Activated naive CD8-positive, alpha-beta T cell treated with anti-CD3 and anti-CD28 coated beads for 36 hours (primary cell): ENCODE results near the gene DUOXA1. TPM values are rescaled to one million over a fixed set of nuclear protein-coding genes. Genes with fewer than 3 reads are reported as not detected.
"Not testable (repeated sequence)": the region's sequence is repeated elsewhere in the genome, so short reads cannot be mapped to it uniquely, and the experiment has no call there.

Experiments used
- DNase-seq: peaks from one replicate; pipeline ENCODE4 v3.0.0; 2021
- H3K27ac Mint-ChIP-seq: one replicate; pipeline ENCODE4 v1.8.0; 2022; ENCODE audit warnings: mild to moderate bottlenecking, moderate library complexity, mixed read lengths
- H3K27me3 Mint-ChIP-seq: one replicate; pipeline ENCODE4 v1.8.0; 2022; ENCODE audit warnings: mild to moderate bottlenecking, mixed read lengths
- H3K36me3 Mint-ChIP-seq: one replicate; pipeline ENCODE4 v1.8.0; 2021; ENCODE audit warnings: mild to moderate bottlenecking, mixed read lengths
- H3K4me1 Mint-ChIP-seq: one replicate; pipeline ENCODE4 v1.8.0; 2021; ENCODE audit warnings: mixed read lengths
- H3K4me3 Mint-ChIP-seq: one replicate; pipeline ENCODE4 v1.8.0; 2022; ENCODE audit warnings: mild to moderate bottlenecking, moderate library complexity, mixed read lengths
- H3K9me3 Mint-ChIP-seq: one replicate; pipeline ENCODE4 v1.8.0; 2022; ENCODE audit warnings: mixed read lengths
- total RNA-seq, 2 experiments: library from RNA; stranded (reverse); gene quantifications; one replicate each; pipeline ENCODE4 v1.2.3, GENCODE V29; 2021

DUOXA1 gene
- total RNA-seq, 2 experiments from 2014 or later = not detected

DNA sequence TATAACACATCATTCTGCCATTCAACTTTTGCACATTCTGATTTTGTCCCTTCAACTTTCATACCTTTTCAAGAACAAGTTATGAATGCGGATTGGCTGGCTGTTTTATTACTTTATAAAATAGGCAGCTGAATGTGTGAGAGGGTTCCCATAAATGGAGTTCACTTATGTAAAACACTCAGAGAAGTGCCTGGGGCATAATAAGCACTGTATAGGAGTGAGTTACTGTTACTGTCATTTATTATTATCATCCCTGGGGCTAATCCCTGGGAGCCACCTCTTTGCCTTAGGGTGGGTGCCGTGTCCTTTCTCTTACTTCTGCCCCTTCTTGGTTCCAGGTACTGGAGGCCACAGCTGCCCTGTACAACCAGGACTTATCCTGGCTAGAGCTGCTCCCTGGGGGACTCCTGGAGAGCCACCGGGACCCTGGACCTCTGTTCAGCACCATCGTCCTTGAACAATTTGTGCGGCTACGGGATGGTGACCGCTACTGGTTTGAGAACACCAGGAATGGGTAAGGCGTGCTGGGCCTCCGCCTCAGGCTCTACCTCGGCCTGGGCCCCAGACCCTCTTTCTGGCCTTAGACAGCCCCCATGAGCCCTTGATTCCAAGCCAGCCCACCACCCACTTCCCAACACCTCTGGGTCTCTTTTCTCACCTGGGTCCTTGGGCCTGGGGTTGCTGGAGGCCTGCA lies 11.0 kb upstream of the DUOXA1 start:
- Mint-ChIP-seq H3K36me3 (no peaks in the 10 kb centered on the region), H3K27me3 (peaks cover 11% of the 10 kb centered on the region)

DNA sequence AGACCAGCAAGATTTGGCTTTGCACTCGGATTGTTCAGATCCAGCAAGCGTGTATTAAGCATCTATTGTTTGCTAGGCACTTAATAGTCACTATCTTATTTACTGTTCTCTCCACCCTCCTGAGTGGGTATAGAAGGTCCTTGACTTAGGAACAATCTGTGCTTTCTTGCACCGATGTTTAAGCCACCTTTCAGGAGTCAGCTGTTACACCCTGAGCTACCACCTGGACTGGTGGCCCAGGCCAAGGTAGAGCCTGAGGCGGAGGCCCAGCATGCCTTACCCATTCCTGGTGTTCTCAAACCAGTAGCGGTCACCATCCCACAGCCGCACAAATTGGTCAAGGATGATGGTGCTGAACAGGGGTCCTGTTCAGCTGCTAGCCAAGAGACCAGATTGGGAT lies 10.1 kb upstream of the DUOXA1 start:
- Mint-ChIP-seq H3K27ac (no peak overlapping the region), H3K27me3 (peaks cover 14% of the 10 kb centered on the region), H3K36me3 (no peaks in the 10 kb centered on the region), H3K4me3 (no peak overlapping the region), H3K9me3 (no peaks in the 10 kb centered on the region), H3K4me1 (peaks cover 7% of the 10 kb centered on the region)
- DNase-seq = no peak

More for the DNA sequence above, 11.0 kb upstream of the DUOXA1 start:
- H3K9me3 Mint-ChIP-seq = no peaks in the 10 kb centered on the region
- H3K27ac Mint-ChIP-seq = no peak overlapping the region
- H3K4me3 Mint-ChIP-seq = no peak overlapping the region
- H3K4me1 Mint-ChIP-seq = peaks cover 5% of the 10 kb centered on the region
- no peak for DNase-seq

DNA sequence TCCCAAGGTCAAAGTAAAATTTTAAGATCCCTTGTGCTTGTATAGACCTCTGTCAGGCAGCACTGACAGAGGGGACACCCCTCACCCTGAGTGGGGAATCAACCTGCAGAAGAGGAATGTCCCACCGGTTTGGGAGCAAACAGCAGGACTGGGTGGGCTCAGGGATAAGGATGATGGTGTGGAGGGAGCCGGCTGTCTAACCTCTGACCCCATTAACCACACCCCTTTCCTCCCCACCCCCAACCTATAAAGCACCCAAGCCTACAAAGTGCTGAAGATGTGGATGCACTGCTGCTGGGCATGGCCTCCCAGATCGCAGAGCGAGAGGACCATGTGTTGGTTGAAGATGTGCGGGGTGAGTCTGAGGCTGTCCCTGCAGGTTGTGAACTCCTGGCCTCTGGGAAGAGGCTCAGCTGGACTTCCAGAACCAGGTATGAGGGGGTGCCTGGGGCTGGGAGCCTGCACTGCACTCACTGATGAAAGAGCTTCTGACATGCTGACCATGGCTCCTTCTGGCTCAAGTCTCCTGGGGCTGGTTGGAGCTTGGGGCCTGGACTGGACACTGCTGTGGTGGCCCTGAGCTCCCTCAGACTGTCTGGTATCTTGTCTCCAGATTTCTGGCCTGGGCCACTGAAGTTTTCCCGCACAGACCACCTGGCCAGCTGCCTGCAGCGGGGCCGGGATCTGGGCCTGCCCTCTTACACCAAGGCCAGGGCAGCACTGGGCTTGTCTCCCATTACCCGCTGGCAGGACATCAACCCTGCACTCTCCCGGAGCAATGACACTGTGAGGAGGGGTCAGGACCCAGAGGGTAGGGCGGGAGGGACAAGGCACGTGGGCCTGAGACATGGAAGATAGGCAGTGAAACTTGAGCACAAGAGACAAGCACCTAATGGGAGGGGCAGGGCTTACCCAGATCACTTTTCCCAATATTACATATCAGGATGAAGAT lies 9.4 kb upstream of the DUOXA1 start:
- Mint-ChIP-seq H3K4me1 (peaks cover 9% of the 10 kb centered on the region), H3K36me3 (no peaks in the 10 kb centered on the region), H3K4me3 (no peak overlapping the region), H3K27ac (no peak overlapping the region), H3K9me3 (no peaks in the 10 kb centered on the region), H3K27me3 (peaks cover 21% of the 10 kb centered on the region)
- DNase-seq = no peak

DNA sequence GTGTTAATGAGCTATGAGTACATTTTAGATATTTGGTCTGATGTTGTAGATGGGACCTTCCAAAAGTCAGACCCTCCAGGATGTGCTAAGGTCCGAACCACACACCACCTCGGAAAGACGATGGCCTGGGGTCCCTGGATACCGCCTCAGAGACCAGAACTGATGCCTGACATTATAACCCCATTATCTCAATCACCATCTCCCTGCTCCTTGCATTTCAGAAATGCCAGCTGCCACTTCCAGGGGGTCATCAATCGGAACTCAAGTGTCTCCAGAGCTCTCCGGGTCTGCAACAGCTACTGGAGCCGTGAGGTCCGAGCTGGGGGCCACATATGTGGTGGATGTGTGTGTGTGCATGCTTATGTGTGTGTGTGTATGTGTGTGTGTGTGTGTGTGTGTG lies 8.0 kb upstream of the DUOXA1 start:
- H3K27ac Mint-ChIP-seq = no peak overlapping the region
- no peak for DNase-seq
- H3K9me3 Mint-ChIP-seq = no peaks in the 10 kb centered on the region
- H3K4me3 Mint-ChIP-seq = no peak overlapping the region
- no peaks in the 10 kb centered on the region for H3K36me3 Mint-ChIP-seq
- H3K4me1 Mint-ChIP-seq = peaks cover 9% of the 10 kb centered on the region
- H3K27me3 Mint-ChIP-seq = peaks cover 35% of the 10 kb centered on the region

DNA sequence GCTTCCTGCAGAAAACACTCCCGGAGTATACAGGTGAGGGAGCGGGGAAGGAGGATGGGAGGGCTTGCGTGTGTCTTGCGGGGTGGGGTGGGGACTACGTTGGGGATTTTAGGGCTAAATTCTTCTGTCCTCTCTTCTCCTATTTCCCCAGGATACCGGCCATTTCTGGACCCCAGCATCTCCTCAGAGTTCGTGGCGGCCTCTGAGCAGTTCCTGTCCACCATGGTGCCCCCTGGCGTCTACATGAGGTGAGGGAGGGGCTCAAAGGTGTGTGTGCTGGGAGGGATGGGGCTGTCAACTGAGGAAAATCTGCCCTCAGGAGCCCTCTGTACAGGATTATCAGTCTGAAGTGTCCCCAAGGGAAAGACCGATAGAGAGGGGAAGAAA lies 6.7 kb upstream of the DUOXA1 start:
- Mint-ChIP-seq H3K27me3 (peaks cover 42% of the 10 kb centered on the region), H3K9me3 (no peaks in the 10 kb centered on the region), H3K36me3 (no peaks in the 10 kb centered on the region), H3K27ac (no peak overlapping the region), H3K4me1 (peaks cover 9% of the 10 kb centered on the region), H3K4me3 (peak overlapping the region; percentile 45)
- DNase-seq = no peak

DNA sequence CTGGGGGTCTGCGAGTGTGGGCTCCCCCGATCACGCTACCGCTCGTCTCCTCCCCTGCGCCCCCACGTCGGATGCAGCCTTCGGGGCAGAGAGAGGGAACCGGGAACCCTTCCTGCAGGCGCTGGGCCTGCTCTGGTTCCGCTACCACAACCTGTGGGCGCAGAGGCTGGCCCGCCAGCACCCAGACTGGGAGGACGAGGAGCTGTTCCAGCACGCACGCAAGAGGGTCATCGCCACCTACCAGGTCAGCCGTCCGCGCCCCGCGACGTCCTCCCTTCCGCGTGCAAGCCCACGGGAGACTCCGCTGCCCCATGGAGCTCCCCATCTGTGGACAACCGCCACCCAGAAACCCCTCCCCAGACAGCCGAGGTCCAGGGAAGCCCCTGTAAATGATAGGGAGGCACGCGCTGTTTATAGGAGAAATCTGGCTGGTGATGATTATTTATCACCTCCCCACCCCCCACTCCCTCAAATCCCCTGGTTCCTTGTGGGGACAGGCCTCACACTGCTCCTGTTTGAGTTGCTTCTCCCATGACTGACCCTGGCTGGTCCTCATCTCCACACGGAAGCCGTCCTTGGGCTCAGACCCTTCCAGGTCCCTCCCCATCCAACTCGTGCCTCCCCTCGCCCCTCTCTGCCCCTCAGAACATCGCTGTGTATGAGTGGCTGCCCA lies 6.2 kb upstream of the DUOXA1 start:
- not testable (repeated sequence) for H3K27ac Mint-ChIP-seq, H3K4me1 Mint-ChIP-seq, DNase-seq, H3K36me3 Mint-ChIP-seq, H3K9me3 Mint-ChIP-seq
- peak overlapping the region; percentile 47 for H3K4me3 Mint-ChIP-seq
- peaks cover 46% of the 10 kb centered on the region for H3K27me3 Mint-ChIP-seq

DNA sequence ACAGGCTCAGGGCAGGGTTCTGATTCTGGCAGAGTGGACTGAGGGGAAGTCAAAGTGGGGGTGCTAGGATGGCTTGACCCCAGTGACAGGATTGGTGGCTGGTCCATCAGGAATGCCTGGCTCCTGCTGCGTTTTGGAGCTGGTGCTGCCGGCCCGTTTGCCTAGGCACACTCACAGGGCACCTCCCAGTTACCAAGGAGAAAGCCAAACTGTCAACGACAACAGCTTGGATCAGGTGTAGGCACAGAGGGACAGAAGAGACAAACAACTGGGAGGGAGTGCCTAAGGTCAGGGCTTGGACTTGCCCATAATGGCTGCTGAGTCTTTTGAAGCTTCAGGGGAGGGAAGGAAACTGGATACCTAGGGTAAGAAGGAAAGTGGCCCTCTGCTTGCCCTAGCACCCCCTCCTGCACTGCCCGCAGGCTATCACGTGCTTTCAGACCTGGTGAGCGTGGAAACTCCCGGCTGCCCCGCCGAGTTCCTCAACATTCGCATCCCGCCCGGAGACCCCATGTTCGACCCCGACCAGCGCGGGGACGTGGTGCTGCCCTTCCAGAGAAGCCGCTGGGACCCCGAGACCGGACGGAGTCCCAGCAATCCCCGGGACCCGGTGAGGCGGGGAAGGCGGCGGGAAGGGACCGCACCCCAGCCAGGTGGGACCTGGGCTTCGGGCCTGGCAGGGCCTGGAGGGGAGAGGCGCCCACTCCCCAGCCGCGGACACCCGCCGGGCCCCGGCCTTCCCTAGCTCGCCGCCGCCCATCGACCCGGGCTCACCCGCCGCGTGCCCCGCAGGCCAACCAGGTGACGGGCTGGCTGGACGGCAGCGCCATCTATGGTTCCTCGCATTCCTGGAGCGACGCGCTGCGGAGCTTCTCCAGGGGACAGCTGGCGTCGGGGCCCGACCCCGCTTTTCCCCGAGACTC lies 5.3 kb upstream of the DUOXA1 start:
- Mint-ChIP-seq H3K27ac (no peak overlapping the region), H3K4me3 (no peak overlapping the region), H3K27me3 (peaks cover 54% of the 10 kb centered on the region), H3K36me3 (no peaks in the 10 kb centered on the region), H3K9me3 (no peaks in the 10 kb centered on the region), H3K4me1 (peaks cover 9% of the 10 kb centered on the region)
- DNase-seq = no peak

DNA sequence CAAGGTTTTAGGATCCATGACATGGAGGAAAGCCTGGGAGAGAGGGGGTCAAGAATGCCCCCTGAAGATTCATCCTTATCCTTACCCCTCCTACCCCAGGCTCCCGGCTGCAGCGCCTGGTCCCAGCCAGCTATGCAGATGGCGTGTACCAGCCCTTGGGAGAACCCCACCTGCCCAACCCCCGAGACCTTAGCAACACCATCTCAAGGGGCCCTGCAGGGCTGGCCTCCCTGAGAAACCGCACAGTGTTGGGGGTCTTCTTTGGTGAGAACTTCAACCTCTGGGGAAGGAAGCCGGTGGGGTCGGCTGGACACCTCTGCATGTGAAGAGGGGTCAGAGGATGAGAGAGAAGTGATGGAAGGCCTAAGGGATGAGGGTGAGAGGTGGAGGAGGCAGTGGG lies 4.4 kb upstream of the DUOXA1 start:
- no peak overlapping the region for H3K27ac Mint-ChIP-seq
- no peak overlapping the region for H3K4me3 Mint-ChIP-seq
- DNase-seq = no peak
- H3K36me3 Mint-ChIP-seq = no peaks in the 10 kb centered on the region
- peaks cover 61% of the 10 kb centered on the region for H3K27me3 Mint-ChIP-seq
- peaks cover 9% of the 10 kb centered on the region for H3K4me1 Mint-ChIP-seq
- no peaks in the 10 kb centered on the region for H3K9me3 Mint-ChIP-seq

DNA sequence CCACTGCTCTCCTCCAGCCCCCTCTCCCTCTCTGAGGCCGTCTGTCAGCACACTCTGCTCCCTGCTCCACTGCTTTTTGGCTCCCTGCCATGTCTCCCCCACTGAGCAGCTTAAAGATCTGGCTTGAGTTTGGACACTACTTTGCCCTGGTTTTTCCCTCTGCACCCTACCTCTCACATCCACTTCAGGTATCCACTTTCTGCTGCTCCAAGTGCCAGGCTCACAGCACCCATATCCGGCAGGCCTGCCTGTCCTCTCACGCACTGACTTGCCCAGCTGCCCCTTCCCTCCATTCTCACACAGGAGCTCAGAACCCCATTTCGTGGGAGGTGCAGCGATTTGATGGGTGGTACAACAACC lies 3.9 kb upstream of the DUOXA1 start:
- H3K27ac Mint-ChIP-seq = no peak overlapping the region
- no peaks in the 10 kb centered on the region for H3K9me3 Mint-ChIP-seq
- H3K36me3 Mint-ChIP-seq = no peaks in the 10 kb centered on the region
- DNase-seq = no peak
- peaks cover 9% of the 10 kb centered on the region for H3K4me1 Mint-ChIP-seq
- peaks cover 66% of the 10 kb centered on the region for H3K27me3 Mint-ChIP-seq
- H3K4me3 Mint-ChIP-seq = no peak overlapping the region

DNA sequence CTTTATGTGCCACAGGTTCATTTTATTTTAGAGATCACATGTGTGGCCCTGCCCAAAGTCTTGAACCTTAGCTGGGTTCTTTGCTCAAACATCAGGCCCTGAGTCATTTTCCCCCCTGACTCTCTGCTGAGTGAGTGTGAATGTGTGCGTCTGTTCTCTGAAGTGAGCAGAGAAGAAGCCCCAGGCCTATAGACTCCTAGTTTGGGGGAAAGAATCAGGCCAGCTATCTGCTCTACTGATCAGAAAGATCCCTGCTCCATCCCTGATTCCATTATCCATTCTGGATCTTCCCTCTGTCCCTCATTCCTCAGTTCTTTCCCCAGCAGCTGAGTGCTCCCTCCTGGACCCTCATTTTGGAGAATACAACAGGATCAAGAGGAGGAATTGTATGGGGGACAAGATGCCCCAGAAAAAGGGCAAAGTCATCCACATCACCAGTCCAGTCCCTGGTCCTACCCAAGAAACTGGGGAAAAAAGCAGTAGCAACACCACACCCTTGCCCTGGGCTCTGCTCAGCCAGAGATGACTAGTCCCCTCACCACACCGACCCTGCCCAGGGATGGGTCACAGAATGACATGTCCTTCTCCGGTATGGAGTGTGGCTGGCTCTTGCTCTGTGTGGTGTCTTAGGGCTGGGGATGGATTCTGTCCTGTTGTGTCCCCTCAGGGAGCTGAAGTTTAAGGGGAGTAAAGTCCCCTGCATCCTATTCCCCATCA lies 3.3 kb upstream of the DUOXA1 start:
- H3K9me3 Mint-ChIP-seq = no peaks in the 10 kb centered on the region
- no peak overlapping the region for H3K27ac Mint-ChIP-seq
- no peak for DNase-seq
- H3K36me3 Mint-ChIP-seq = no peaks in the 10 kb centered on the region
- H3K4me1 Mint-ChIP-seq = peaks cover 9% of the 10 kb centered on the region
- H3K27me3 Mint-ChIP-seq = peaks cover 72% of the 10 kb centered on the region
- H3K4me3 Mint-ChIP-seq = no peak overlapping the region

DNA sequence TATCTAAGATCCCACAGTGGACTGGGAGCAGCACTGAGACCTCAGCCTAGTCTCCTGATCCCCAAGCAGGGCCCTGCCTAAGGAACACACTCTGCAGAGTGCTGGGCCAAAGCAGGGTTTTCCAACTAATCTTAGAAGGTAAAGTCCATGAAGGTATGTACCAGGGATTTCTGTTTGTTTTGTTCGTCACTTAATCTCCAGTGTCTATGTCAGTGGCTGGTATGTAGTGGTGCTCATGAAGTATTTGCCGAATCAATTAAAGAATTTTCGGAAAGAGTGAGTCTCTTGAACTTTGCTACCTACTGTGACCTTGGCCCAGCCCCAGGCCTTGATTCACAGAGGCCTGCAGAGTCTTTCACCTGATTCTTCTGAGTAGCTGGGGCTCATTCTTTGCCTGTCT lies 1.8 kb upstream of the DUOXA1 start:
- no peak for DNase-seq
- H3K27me3 Mint-ChIP-seq = peaks cover 74% of the 10 kb centered on the region
- no peak overlapping the region for H3K27ac Mint-ChIP-seq

DNA sequence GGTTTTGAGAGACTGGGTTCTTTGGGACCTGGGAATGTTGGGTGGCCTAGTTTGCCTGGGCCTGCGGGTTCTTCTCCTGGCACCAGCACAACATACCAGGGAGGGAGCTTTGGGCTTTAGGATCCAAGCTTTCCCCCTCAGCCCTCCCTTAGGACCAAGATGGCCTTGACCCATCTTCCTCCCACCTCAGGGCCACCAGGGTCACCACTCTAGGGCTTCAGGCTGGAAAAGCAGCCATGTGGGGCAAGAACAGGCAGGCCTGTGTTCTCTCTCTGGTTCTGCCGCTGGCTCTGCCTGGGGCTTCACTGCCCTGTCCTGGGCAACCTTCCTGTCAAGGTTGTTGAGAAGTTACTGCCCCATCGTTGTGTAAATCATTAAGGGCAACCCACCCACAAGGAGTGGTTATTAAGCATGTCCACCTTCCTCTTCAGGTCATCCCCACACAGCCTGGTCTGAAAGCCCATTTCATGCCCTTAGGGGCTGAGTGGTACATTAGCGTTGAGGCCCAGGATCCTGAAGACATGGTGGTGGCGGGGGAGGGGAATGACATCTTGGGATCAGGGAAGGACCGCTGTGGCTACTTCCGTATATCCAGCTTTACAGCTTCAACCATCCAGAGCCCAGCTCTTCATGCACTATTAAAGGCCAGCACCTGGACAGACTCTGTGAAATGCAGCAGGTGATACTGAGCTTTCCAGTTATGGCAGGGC lies 767 bp upstream of the DUOXA1 start:
- H3K4me3 Mint-ChIP-seq = no peak overlapping the region
- H3K27me3 Mint-ChIP-seq = peaks cover 78% of the 10 kb centered on the region

More for the DNA sequence above, 1.8 kb upstream of the DUOXA1 start:
- no peaks in the 10 kb centered on the region for H3K9me3 Mint-ChIP-seq
- H3K4me1 Mint-ChIP-seq = peaks cover 9% of the 10 kb centered on the region
- no peak overlapping the region for H3K4me3 Mint-ChIP-seq
- no peaks in the 10 kb centered on the region for H3K36me3 Mint-ChIP-seq

DNA sequence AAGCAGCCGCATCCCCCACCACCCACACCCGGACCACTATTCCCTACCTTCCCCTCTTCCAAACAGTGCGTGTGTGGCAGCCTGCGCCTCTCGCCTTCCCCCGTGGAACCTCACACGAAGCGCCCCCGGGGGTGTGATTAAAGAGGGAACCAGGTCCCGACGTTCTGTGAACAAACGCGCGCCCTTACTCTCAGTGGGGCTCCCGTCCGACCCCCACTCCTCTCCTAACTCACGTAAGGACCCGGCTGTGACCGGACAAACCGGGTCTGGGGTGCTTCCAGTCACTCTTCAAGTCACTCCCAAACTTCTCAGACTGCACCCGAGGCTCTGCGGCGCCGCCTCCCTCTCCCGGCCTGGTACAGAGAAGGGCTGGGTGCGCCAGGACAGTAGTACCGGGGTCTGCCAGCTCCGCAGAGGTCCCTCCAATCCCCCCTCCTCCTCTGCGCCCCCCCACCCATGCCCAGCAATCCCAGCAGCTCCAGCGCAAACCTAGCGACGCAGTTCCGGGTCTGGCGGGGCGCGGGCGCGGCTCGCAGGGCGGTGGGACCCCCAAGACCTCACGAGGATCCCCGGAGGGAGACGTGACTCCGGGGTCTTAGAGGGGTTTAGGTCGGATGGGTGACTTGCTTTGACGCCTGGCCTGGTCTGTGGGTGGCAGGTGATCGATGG lies 574 bp downstream of the DUOXA1 start:
- Mint-ChIP-seq H3K27me3 (peaks cover 75% of the 10 kb centered on the region), H3K36me3 (no peaks in the 10 kb centered on the region)

More for the DNA sequence above, 767 bp upstream of the DUOXA1 start:
- Mint-ChIP-seq H3K27ac (no peak overlapping the region), H3K36me3 (no peaks in the 10 kb centered on the region), H3K4me1 (peaks cover 4% of the 10 kb centered on the region), H3K9me3 (no peaks in the 10 kb centered on the region)
- no peak for DNase-seq

More for the DNA sequence above, 574 bp downstream of the DUOXA1 start:
- no peak overlapping the region for H3K4me3 Mint-ChIP-seq
- H3K4me1 Mint-ChIP-seq = no peaks in the 10 kb centered on the region
- no peak overlapping the region for H3K27ac Mint-ChIP-seq
- no peaks in the 10 kb centered on the region for H3K9me3 Mint-ChIP-seq
- no peak for DNase-seq
